Measurements from ENCODE around the gene ARSD.
"Not testable (repeated sequence)": the region's sequence is repeated elsewhere in the genome, so short reads cannot be mapped to it uniquely, and the experiment has no call there.

The ARSD gene

DNA sequence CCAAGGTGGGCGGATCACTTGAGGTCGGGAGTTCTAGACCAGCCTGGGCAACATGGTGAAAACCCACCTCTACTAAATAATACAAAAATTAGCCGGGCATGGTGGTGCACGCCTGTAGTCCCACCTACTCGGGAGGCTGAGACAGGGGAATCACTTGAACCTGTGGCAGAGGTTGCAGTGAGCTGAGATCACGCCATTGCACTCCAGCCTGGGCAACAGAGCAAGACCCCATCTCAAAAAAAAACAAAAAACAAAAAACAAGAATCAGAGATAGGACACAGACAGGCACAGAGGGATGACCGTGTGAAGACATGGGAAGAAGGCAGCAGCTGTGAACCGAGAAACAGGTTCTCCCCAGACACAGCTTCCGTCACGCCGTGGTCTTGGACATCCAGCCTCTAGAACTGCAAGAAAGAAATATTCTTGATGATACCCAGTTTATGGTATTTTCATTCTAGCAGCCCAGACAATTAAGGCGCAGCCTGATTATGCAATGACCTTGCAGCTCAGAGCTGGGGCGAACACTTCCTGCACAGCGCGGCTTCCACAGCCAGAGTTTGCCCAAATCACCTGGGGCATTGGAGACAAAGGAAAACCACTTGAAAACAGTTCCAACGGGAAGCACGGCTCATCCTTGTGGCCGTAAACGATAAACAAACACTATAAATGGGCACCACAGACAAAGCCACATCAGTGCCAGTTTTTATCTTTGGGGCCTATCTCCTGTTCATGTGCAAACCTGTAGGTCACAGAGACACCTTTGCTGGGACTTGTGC lies 4.2 kb upstream of the ARSD start:
- FAIRE-seq (no peak), DNase-seq (ENCODE audit: low spot score) (no peak)

DNA sequence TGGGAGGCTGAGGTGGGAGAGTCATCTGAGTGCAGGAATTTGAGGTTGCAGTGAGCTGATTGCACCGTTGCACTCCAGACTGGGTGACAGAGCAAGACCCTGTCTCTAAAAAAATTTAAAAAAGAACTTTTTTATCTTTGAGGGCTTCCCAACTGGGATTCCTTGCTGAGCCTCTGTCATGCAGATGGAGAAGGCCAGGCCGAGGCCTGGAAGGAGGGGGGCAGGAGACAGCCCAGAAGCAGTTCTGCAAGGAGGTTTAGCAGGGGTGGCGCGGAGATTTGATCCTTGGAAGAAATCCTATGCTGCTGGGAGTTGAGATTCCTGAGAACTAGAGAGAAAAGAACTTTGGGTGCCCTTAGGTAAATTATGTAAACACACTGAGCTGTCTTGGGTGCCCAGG lies 2.5 kb upstream of the ARSD start:
- FAIRE-seq (no peak), DNase-seq (ENCODE audit: low spot score) (no peak)

DNA sequence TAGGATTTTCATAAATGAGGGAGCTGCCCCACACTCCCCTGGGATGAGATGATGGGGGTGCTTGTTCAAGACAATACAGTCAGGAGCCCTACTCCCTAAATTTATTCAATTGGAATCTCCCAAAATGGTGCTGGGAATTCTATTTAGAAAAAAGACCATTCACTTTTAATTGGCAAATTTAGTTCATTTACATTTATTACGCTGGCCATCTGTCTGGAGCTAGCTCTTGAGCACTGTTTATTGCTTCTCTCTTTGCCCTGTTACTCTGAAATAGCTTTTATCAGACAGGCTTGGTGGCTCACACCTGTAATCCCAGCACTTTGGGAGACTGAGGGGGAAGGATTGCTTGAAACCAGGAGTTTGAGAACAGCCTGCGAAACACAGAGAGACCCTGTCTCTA lies 2.0 kb upstream of the ARSD start:
- no peak for FAIRE-seq

DNA sequence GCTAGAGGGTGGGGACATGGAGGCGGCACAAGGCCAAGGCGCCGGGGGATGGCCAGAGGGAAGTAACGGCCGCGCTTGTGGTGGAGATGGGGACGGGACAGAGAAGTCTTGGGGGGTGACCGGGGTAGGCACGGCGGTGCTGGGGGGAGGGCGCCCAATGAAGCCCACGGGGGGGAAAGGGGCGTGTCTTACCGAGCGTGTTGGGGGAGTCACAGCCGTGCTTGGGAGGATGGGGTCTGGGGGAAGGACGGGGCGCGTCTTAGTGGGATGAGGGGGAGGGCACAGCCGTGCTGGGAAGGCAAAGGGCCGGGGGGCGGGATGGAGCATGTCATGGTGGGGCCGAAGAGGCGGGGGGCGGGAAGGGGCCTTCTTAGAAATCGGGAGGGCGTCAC lies 952 bp downstream of the ARSD start:
- no peak for DNase-seq (ENCODE audit: low spot score)

More for the DNA sequence above, 2.0 kb upstream of the ARSD start:
- no peak for DNase-seq (ENCODE audit: low spot score)

DNA sequence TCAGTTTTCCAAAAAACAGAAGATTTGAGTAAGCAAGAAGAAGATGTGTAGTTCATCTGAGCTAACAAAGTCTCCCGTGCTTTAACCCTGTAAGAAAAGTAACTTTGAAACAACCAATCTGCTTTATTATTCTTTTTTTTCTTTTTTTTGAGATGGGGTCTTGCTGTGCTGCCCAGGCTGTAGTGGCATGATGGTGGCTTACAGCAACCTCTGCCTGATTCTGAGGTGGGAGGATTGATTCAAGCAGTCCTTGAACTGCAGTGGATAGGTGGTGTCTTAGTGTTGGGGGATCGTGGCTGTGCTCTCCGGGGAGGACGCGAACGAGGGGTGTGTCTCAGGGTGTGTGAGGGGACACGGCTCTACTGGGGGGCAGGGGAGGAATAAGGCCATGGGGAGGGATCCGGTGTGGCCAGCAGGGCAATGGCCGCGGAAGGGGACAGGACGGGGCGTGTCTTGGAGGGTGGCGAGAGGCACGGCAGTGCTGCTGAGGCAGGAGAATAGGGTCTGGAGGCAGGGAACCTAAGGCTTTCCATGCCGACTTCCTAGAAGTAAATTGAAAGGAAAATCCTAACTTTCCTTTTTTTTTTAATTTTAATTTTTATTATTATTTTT lies 2.4 kb downstream of the ARSD start:
- FAIRE-seq = no peak
- DNase-seq (ENCODE audit: low spot score) = no peak

More for the DNA sequence above, 952 bp downstream of the ARSD start:
- no peak for FAIRE-seq

DNA sequence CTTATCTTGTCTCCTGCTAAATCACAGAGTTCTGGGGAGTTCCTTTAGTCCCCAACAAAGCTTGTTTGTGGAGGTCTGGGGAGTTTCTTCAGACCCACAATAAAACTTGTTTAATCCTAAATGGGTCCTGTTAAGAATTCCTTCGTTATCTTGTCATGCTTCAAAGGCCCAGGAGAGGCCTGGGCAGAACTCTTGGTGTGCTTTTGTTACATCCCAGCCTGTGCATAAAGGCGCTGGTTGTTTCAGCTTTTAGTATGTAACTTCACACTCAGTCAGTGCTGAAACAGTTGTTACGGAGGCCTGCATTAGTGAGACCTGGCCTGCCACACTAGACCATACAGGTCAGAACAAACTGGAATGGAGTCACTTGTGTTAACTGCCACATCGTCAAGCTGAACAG lies 2.9 kb downstream of the ARSD start:
- DNase-seq (ENCODE audit: low spot score); FAIRE-seq: not testable (repeated sequence)

DNA sequence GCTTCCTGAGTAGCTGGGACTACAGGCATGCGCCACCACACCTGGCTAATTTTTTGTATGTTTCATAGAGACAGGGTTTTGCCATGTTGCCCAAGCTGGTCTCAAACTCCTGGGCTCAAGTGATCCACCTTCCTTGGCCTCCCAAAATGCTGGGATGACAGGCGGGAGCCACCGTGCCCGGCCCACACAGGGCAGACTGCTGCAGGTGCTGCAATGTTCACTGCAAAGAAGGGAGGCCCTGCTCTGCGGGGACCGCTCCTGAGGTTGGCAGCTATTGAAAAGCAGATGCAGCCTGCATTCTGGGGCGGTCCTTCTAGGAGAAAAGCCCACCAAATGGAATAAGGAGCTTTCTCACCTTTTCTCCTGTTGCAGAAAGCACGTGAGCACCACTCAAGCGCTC lies 5.0 kb downstream of the ARSD start:
- DNase-seq (ENCODE audit: low spot score) (no peak), FAIRE-seq (no peak)

DNA sequence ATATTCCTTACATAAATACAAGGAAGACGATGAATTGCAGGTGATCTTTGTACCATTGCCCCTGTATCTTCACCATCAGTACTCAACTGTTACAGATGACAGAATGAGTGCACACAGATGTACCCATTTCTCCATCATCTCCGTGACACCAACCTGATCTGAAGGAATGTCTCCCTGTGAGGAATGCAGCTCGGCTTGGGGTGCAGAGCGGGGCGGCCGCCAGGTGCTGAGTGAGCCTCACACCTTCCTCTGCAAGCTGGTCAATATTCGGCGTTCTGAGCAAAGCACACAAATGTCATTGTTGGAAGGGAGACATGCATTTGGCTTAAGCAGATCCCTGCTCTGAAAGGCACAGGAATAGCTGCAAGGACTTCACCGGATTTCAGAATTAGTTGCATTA lies 7.4 kb downstream of the ARSD start:
- FAIRE-seq (no peak), DNase-seq (ENCODE audit: low spot score) (no peak)

DNA sequence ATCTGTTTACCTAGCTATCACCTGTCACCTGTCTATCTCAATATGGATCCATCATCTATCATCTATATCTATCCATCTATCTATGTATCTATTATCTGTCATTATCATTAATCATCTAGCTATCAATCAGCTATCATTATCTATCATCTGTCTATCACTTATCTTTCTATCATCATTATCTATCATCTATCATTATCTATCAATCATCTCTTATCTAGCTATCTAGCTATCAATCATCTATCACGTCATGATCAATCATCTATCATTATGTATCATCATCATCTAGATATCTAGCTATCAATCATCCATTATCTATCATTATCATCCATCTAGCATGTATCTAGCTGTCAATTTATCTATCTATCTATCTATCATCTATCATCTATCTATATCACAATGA lies 7.9 kb downstream of the ARSD start:
- FAIRE-seq = no peak

DNA sequence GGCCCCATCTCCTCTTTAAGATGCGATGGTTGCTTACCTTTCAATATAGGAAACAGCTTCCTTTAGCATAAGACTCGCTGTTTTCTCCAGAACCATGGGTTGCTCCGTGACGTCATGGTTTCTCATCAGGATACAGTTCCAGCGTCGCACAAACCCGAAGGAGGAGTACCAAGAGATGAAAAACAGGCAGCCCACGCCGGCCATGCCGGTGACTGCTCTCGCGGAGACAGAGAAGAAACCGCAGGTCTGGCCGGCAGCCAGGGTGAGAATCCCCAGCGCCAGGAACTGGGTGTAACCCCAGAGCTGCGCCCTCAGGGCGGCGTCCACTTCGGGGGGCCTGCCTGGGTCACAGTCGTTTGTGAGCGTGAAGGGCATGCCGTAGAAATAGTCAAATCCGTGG lies 11.4 kb downstream of the ARSD start:
- FAIRE-seq = no peak
- DNase-seq (ENCODE audit: low spot score) = peak; percentile 11

More for the DNA sequence above, 7.9 kb downstream of the ARSD start:
- no peak for DNase-seq (ENCODE audit: low spot score)

DNA sequence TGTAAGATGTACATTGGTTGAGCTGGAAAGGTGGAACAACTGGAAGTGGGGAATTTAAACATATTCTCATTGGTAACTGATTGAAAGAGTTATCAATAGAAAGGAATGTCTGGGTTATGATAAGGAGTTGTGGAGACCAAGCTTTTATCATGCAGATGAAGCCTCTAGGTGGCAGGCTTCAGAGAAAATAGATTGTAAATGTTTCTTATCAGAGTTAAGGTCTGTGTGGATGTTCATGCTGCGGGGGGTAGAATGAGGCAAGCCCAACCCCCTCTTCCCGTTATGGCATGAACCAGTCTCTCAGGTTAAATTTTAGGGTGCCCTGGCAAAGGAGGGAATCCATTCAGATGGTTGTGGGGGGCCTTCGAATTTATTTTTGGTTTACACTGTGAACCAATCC lies 16.0 kb downstream of the ARSD start:
- FAIRE-seq (no peak), DNase-seq (ENCODE audit: low spot score) (no peak)

DNA sequence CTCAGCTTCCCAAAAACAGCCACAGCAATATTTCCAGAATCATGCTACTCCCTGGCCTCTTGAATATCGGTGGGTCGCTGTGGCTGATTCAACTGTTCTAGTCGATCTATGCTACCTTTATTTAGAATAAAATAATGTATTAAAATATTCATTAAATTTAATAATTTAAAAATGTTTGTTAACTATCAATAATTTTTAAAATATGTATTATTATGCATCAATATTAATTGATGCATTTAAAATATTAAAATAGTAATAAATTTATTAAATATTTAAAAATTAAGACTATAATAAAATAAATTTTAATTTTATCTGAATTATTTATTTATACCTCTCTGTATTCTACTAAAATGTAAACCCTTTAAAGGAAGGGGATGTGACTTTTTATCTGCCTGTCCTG lies 19.0 kb downstream of the ARSD start:
- FAIRE-seq (no peak), DNase-seq (ENCODE audit: low spot score) (no peak)

DNA sequence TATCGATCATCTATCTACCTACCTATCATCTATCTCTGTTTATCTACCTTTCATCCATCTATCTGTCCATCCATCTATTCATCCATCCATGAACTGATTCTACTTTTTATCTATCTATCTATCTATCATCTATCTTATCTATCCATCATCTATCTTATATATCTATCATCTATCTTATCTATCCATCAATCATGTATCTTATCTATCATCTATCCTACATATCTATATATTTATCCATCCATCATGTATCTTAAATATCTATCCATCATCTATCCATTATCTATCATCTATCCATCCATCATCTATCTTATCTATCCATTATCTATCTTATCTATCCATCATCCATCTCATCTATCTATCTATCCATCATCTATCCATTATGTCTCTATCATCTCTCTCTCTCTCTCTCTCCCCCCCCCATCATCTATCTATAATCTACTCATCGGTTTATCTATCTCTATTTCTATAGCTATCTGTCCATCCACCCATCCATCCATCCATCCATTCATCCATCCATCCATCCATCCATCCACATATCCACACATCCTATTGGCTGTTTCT lies 20.9 kb downstream of the ARSD start:
- DNase-seq (ENCODE audit: low spot score) (no peak), FAIRE-seq (no peak)

DNA sequence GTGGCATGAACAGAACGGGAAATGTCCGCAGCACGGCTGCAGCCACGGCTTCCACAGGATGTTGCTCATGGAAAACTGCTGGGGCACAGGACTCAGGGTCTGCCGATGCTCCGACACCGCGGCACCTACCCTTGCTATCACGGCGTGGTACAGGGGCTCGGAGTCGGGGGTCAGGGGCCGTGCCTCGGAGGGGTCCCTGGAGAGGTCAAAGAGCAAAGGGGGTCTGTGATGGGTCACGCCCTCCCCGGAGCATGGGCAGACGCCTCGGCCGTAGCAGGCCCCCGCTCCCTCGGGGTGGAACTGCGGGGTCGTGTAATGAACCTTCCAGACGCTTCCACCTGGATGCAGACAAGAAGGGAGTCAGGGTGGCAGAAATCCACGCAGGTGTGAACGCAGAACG lies 21.8 kb downstream of the ARSD start:
- no peak for FAIRE-seq
- no peak for DNase-seq (ENCODE audit: low spot score)

DNA sequence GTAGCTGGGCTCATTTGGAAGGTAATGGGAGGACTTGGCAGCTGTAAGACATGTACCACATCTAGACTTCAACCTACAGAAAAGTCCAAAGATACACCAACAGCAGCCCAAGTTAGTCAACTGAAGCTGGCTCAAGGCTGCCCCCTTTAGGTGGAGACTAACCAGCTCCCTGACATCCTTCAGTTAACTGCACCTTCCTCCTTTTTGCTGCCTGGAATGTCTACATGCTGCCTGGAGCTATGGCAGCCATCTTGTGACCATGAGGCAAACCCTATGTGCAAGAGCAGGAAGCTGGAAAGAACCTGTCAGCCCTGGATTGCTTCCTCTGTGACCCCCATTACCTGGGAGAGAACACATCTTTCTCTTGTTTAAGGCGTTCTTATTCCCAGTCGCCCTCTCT lies 25.8 kb downstream of the ARSD start:
- FAIRE-seq = no peak

DNA sequence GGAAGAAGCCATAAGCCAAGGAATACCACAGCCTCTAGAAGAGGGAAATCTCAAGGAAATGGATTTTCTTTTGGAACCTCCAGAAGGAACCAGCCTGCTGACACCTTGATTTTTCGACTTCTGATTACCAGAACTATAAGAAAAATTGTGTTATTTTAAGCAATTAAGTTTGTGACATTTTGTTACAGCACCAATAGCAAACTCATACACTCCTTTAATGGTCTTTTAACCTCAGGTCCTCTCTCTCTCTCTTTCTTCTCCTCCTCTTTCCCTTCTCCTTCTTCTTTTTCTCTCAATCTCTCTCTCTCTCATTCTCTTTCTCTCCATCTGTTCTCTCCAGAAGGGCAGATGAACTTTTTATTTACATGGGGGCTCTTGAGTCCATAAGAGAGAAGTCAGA lies 26.3 kb downstream of the ARSD start:
- DNase-seq (ENCODE audit: low spot score) (no peak), FAIRE-seq (no peak)

More for the DNA sequence above, 25.8 kb downstream of the ARSD start:
- DNase-seq (ENCODE audit: low spot score) = no peak

DNA sequence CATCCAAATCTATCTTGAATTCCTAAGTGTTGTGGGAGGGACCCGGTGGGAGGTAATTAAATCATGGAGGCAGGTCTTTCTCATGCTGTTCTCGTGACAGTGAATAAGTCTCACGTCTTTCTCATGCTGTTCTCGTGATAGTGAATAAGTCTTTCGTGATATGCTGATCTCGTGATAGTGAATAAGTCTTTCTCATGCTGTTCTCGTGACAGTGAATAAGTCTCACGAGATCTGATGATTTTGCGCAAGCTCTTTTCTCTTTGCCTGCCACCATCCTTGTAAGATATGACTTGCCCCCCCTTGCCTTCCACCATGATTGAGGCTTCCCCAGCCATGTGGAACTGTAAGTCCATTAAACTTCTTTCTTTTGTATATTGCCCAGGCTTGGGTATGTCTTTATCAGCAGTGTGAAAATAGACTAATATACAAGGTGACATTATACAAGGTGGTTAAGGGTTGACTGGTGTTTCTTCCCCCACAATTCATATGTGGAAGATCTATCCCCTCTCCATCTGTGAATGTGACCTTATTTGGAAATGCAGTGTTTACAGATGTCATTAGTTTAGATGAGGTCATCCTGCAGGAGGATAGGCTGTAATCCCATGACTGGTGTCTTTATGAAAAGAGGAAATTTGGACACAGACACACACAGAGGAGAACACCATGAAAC lies 27.6 kb downstream of the ARSD start:
- no peak for FAIRE-seq
- no peak for DNase-seq (ENCODE audit: low spot score)

DNA sequence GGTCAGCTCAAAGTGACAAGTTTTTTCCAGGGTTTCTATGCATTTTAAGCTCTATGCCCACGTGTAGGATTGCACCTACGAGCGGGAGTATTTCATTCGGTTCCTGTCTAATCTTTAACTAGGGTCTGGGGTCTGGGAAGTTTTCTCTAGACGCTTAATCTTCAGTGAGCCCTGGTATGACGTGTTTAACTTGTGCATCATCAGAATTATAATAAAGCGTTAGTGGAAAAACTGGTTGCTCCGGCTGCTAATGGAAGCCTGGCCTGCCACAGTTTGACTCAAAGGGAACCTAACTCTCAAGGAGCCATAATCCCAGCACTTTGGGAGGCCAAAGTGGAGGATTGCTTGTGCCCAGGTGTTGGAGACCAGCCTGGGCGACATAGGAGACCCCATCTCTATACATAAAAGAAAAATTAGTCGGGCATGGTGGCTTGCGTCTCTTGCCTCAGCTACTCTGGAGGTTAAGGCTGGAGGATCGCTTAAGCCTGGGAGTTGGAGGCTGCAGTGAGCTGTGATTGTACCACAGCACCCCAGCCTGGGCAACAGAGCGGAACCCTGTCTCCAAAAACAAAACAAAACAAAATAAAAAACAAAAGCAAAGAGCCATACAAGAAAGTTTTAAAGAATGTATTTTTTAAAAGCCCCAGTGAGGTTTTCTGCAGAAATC lies 30.2 kb downstream of the ARSD start:
- FAIRE-seq (no peak), DNase-seq (ENCODE audit: low spot score) (no peak)

DNA sequence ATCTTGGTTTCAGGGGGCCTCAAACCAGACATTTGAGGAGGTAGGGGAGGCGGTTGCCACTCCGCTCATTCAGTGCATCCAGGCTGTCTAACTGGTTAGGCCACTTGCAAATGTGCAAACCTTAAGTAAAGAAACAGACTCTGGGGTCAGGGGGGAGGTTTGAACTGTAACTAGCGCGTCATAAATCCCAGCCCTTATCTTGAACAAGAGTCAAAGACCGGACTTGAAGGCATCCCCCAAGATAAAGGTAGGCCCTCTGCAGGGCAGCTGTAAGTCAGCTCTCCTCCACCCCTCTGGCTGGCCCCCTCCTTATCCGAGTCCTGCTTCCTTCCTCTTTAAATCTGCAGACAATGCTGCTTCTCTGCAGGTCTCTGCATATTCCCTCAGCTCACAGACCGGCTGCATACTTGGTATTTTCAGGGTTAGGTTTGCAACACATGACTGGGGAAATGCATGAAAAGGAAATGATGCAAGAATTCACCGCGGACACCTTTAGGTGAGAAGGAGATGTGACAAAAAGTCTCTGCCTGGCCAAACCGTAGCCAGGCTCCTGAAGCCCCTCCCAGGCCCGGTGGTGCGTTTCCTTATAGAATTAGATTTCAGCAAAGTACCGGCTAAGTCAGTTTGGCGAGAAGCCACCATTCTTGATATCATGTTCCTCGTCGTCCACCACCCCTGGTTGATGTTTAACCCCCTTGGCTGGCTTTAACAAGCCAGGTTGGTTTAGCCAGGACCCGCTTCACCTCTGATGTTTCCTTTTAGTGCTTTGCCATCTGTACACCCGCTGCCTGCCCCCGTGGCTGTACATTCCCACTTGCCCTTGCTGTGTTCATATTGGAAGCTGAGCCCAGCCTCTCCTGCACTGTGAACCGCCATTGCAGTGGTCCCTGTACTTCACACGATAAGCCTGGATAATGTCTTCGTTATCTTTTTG lies 31.2 kb downstream of the ARSD start:
- FAIRE-seq; DNase-seq (ENCODE audit: low spot score): not testable (repeated sequence)

DNA sequence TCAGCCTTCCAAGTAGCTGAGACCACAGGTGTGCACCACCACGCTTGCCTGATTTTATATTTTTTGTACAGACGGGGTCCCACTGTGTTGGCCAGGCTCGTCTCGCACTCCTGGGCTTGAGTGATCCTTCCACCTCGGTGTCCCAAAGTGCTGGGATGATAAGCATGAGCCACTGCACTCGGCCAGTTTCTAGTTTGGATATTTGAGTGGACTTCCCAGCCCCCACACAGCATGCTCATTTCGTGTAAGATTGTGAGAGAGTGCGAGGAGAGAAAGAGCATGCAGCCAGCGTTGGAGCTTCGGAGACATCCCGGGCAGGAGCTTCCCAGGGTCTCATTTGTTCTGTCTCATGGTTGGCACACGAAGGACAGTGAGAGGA lies 31.8 kb downstream of the ARSD start:
- FAIRE-seq (no peak), DNase-seq (ENCODE audit: low spot score) (no peak)

DNA sequence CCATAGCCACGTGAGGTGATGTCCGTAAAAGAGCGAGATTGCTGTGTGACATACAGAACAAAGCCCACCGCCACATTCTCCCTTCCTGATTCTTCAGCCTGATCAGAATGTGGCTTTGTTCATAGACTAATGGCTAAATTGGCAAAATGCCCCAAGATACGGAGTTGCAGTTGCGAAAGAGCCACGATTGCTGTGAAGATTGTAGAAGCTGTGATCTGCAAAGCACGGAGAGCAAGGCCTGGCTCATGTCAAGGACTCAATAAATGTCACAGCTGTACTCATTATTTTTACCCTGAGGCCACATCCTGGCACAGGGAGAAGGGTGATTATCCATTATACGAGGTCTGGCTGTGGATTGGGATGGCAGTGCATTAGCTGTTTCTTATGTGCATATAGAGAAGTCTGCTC lies 34.2 kb downstream of the ARSD start:
- DNase-seq (ENCODE audit: low spot score) (no peak), FAIRE-seq (no peak)

Data from urothelium cell line (cell line).